Fibroblast of the aortic adventitia (primary cell): Measurements from ENCODE around the gene DENND1A. TPM values are rescaled to one million over a fixed set of nuclear protein-coding genes. Genes with fewer than 3 reads are reported as not detected.

Experiments
- DNase-seq: peaks from one replicate; pipeline ENCODE4 v3.0.0-alpha.2; 2010; ENCODE audit warnings: low read depth
- H3K4me3 ChIP-seq: 2 replicates; pipeline ENCODE4 v1.5.1; 2011; ENCODE audit warnings: low read depth, mild to moderate bottlenecking, control low read depth, low read length, moderate library complexity
- CTCF ChIP-seq: IDR thresholded peaks from 2 replicates; pipeline ENCODE4 v1.5.1; 2011; ENCODE audit warnings: mild to moderate bottlenecking, low read length, control low read depth, inconsistent platforms; ENCODE audit not compliant: insufficient read depth
- total RNA-seq: library from RNA; depleted of rRNA; stranded (reverse); fragments of >200 nt; gene quantifications from 2 replicates; pipeline ENCODE4 v1.2.3, GENCODE V29; 2012; ENCODE audit warnings: low replicate concordance

The DENND1A gene
- total RNA-seq, 1 donor, result 27.7 TPM

GRCh38 chr9:123513554-123513953, 416.4 kb downstream of the DENND1A start:
- no peak for TF ChIP-seq CTCF
- no peak for DNase-seq
- no peak overlapping the region for H3K4me3 ChIP-seq

GRCh38 chr9:123511326-123512277, 418.3 kb downstream of the DENND1A start:
- no peak for TF ChIP-seq CTCF
- DNase-seq, result no peak
- no peak overlapping the region for H3K4me3 ChIP-seq

- no peak for DNase-seq
- no peak overlapping the region for H3K4me3 ChIP-seq
- no peak for TF ChIP-seq CTCF
These were observed 420.3 kb downstream of the DENND1A start for GRCh38 chr9:123509646-123510045.

- no peak for TF ChIP-seq CTCF
- DNase-seq, result peak; percentile 56
- H3K4me3 ChIP-seq, result peak overlapping the region; percentile 51
These were observed 421.9 kb downstream of the DENND1A start for GRCh38 chr9:123508048-123508447.

GRCh38 chr9:123505496-123505895, 424.4 kb downstream of the DENND1A start:
- H3K4me3 ChIP-seq, result no peak overlapping the region
- TF ChIP-seq CTCF, result no peak
- no peak for DNase-seq

- DNase-seq, result no peak
- H3K4me3 ChIP-seq, result no peak overlapping the region
- TF ChIP-seq CTCF, result no peak
These were observed 429.6 kb downstream of the DENND1A start for GRCh38 chr9:123500336-123500735.
